Measurements from ENCODE around the gene RFC1. TPM values are rescaled to one million over a fixed set of nuclear protein-coding genes. Genes with fewer than 3 reads are reported as not detected.
"Not testable (repeated sequence)": the region's sequence is repeated elsewhere in the genome, so short reads cannot be mapped to it uniquely, and the experiment has no call there.

RFC1 gene
- total RNA-seq, 6 experiments from 2014 or later, result 17.5 to 29.7 (median 24.6) TPM

DNA sequence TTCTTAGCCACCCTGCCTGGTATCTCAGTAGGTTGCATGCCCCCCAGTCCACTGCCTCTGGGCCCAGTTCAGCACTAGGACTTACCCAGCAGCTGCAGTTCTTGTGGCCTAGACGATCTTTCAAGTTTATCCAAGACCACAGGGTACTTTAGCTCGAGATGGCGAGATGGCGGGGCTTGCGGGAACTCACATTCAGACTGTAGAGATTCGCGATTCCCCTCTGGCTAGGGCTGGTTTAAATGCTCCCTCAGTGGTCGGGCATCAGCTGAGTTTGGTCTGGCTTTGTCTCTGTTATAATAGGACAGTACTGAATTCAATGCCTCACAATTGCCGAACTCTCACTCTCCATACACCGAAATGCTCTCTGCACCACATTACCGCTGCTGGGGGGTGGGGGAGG lies 18.4 kb upstream of the RFC1 start:
- WGBS (ENCODE audit: insufficient coverage, low coverage, low lambda C conversion rate, missing lambda C conversion rate), result 90% methylated on average over 2 of the region's 11 CpGs
- no peaks in the 10 kb centered on the region for H3K36me3 ChIP-seq
- no peaks in the 10 kb centered on the region for H3K4me1 ChIP-seq
- H3K27ac ChIP-seq, result no peak overlapping the region
- DNase-seq, result no peak
- intact Hi-C loops (cut with DNase I), result no loop called here
- H3K4me3 ChIP-seq, result no peak overlapping the region
- ATAC-seq, result no peak
- no peaks in the 10 kb centered on the region for H3K27me3 ChIP-seq
- TF ChIP-seq POLR2A (IDR thresholded peaks at IDR 0.05), result no peak
- TF ChIP-seq, protein P1, sequence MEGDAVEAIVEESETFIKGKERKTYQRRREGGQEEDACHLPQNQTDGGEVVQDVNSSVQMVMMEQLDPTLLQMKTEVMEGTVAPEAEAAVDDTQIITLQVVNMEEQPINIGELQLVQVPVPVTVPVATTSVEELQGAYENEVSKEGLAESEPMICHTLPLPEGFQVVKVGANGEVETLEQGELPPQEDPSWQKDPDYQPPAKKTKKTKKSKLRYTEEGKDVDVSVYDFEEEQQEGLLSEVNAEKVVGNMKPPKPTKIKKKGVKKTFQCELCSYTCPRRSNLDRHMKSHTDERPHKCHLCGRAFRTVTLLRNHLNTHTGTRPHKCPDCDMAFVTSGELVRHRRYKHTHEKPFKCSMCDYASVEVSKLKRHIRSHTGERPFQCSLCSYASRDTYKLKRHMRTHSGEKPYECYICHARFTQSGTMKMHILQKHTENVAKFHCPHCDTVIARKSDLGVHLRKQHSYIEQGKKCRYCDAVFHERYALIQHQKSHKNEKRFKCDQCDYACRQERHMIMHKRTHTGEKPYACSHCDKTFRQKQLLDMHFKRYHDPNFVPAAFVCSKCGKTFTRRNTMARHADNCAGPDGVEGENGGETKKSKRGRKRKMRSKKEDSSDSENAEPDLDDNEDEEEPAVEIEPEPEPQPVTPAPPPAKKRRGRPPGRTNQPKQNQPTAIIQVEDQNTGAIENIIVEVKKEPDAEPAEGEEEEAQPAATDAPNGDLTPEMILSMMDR (IDR thresholded peaks at IDR 0.05), result no peak
- no peaks in the 10 kb centered on the region for H3K9me3 ChIP-seq

DNA sequence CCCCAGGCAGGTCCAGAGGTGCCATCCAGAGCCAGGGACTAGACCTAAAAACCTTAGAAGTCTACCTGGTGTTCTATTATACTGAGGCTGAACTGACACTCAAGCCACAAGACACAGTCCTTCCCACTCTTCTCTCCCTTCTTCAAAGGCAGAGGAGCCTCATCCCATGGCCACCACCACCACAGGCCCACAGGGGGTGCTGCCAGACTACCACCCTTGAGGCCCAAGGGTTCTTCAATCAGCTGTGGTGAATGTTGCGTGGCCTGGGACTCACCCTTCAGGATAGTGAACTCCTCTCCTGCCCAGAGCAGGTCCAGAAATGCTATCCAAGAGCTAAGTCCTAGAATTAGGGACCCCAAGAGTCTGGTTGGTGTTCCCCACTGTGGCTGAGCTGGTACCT lies 17.5 kb upstream of the RFC1 start:
- H3K4me1 ChIP-seq, result no peaks in the 10 kb centered on the region
- no peak for TF ChIP-seq POLR2A (IDR thresholded peaks at IDR 0.05)
- TF ChIP-seq, protein P1 (IDR thresholded peaks at IDR 0.05), result no peak
- DNase-seq (no peak), ATAC-seq (no peak)
- intact Hi-C loops (cut with DNase I), result no loop called here
- WGBS (ENCODE audit: insufficient coverage, low coverage, low lambda C conversion rate, missing lambda C conversion rate), result no CpG with 5 or more reads among the region's 1 CpG
- H3K27ac ChIP-seq, result no peak overlapping the region
- H3K9me3 ChIP-seq, result no peaks in the 10 kb centered on the region
- H3K36me3 ChIP-seq, result no peaks in the 10 kb centered on the region
- no peak overlapping the region for H3K4me3 ChIP-seq
- no peaks in the 10 kb centered on the region for H3K27me3 ChIP-seq

DNA sequence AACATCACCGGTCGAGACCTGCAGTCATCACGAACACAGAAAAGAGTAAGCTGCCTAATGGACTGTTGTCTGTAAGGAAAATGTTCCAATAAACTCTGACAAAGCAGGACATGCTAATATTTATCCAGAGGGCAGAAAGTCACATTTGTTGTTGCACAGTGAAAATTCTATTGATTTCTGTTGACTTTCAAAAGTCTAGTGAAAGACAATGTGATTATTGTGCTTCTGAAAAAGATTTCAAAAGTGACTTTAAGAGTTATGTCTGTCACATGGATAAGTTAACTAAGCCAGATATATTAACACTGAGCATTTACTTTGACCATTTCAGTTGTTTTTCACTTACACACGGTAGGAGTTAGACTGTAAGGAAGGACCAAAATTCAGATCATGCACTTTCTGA lies 9.3 kb upstream of the RFC1 start:
- H3K9me3 ChIP-seq, result no peaks in the 10 kb centered on the region
- H3K27me3 ChIP-seq, result no peaks in the 10 kb centered on the region
- H3K4me3 ChIP-seq, result no peak overlapping the region
- no peaks in the 10 kb centered on the region for H3K36me3 ChIP-seq
- no peak for TF ChIP-seq POLR2A (IDR thresholded peaks at IDR 0.05)
- TF ChIP-seq, protein P1 (IDR thresholded peaks at IDR 0.05), result no peak
- ATAC-seq (peak; percentile 94 to 99 (median 97)), DNase-seq (no peak)
- 19% methylated on average over 4 of the region's 4 CpGs for WGBS (ENCODE audit: insufficient coverage, low coverage, low lambda C conversion rate, missing lambda C conversion rate)
- H3K4me1 ChIP-seq, result peaks cover 0 to 16% (median 0%) of the 10 kb centered on the region in 4 donors
- peak overlapping the region; percentile 21 to 75 (median 70) for H3K27ac ChIP-seq
- intact Hi-C loops (cut with DNase I), result no loop called here

DNA sequence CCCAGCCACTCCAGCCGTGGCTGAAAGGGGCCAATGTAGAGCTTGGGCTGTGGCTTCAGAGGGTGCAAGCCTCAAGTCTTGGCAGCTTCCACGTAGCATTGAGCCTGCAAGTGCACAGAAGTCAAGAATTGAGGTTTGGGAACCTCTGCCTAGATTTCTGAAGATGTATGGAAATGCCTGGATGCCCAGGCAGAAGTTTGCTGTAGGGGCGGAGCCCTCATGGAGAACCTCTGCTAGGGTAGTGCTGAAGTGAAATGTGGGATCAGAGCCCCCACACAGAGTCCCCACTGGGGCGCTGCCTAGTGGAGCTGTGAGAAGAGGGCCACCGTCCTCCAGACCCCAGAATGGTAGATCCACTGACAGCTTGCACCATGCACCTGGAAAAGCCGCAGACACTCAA lies 5.0 kb upstream of the RFC1 start:
- H3K27me3 ChIP-seq; intact Hi-C loops (cut with DNase I); H3K9me3 ChIP-seq; DNase-seq; H3K4me3 ChIP-seq; ATAC-seq; H3K27ac ChIP-seq; H3K36me3 ChIP-seq: not testable (repeated sequence)
- H3K4me1 ChIP-seq, result peaks cover 0 to 15% (median 4%) of the 10 kb centered on the region in 4 donors
- 100% methylated on average over 1 of the region's 6 CpGs for WGBS (ENCODE audit: insufficient coverage, low coverage, low lambda C conversion rate, missing lambda C conversion rate)

DNA sequence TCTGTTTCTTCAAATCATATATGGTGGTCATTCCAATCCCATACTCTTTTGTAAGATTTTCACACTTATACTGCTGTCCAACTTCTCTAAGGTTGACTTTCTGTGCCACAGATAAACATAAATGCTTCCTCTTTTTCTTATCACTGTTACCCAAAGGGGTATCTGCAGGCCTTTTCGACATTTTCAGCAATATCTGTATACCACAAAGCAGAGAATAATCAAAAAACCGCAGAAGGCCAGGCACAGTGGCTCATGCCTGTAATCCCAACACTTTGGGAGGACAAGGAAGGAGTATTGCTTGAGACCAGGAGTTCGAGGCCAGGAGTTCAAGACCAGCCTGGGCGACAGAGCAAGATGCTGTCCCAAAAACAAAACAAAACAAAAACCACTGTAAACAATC lies 3.1 kb upstream of the RFC1 start:
- Histone ChIP-seq H3K4me3 (no peak overlapping the region), H3K27ac (no peak overlapping the region), H3K4me1 (peaks cover 0 to 12% (median 4%) of the 10 kb centered on the region in 4 donors), H3K27me3 (no peaks in the 10 kb centered on the region), H3K9me3 (no peaks in the 10 kb centered on the region), H3K36me3 (no peaks in the 10 kb centered on the region)
- ATAC-seq, result no peak
- DNase-seq, result no peak
- 50% methylated on average over 4 of the region's 4 CpGs for WGBS (ENCODE audit: insufficient coverage, low coverage, low lambda C conversion rate, missing lambda C conversion rate)
- TF ChIP-seq, protein P1 (IDR thresholded peaks at IDR 0.05), result no peak
- TF ChIP-seq POLR2A (IDR thresholded peaks at IDR 0.05), result no peak
- intact Hi-C loops (cut with DNase I), result no loop called here
